K562 (cell line): ENCODE results near the gene DAB1.

ENCODE experiments used
- ARID4B ChIP-seq: sonication (generic); formaldehyde crosslinking; IDR thresholded peaks from 2 replicates; pipeline ENCODE4 v1.8.0; 2022; ENCODE audit warnings: mild to moderate bottlenecking, missing genetic modification reagents
- ATF1 ChIP-seq, 2 experiments: fragments of 450-650 bp in 1 of 2; IDR thresholded peaks; 2 replicates each; pipeline ENCODE4 v1.6.1; 2016; ENCODE audit warnings: missing compliant biosample characterization in 1 of 2, missing genetic modification characterization in 1 of 2
- BDP1 ChIP-seq: IDR thresholded peaks from 3 replicates; pipeline ENCODE4 v1.6.1; 2011; ENCODE audit not compliant: insufficient read length, insufficient read depth
- BRD9 ChIP-seq: fragments of 450-650 bp; IDR thresholded peaks from 2 replicates; pipeline ENCODE4 v1.6.1; 2018; ENCODE audit warnings: low read depth; ENCODE audit not compliant: partially characterized antibody
- CBX5 ChIP-seq: IDR thresholded peaks from 2 replicates; pipeline ENCODE4 v1.6.1; 2014; ENCODE audit warnings: low read depth, borderline replicate concordance
- COPS2 ChIP-seq: fragments of 450-650 bp; conservative IDR thresholded peaks from 2 replicates; pipeline ENCODE4 v1.6.1; 2016; ENCODE audit warnings: mild to moderate bottlenecking, moderate library complexity
- CREB1 ChIP-seq, 2 experiments: sonication (generic) in 1 of 2; formaldehyde crosslinking in 1 of 2; IDR thresholded peaks; 2 replicates each; pipeline versions ENCODE4 v1.6.1 to v1.8.0; 2012 to 2022; ENCODE audit warnings: inconsistent platforms in 1 of 2, mild to moderate bottlenecking in 1 of 2, missing genetic modification reagents in 1 of 2, moderate library complexity in 1 of 2
- CTCF ChIP-seq, 3 experiments: IDR thresholded peaks in 2 of 3; conservative IDR thresholded peaks in 1 of 3; 2 replicates each; pipeline ENCODE4 v1.5.1; 2011 to 2012; ENCODE audit warnings: low read length in 3 of 3, mild to moderate bottlenecking in 3 of 3, control low read depth in 2 of 3, improper control_type of control experiment in 1 of 3, inconsistent platforms in 1 of 3, low read depth in 1 of 3, mixed read lengths in 1 of 3, moderate library complexity in 1 of 3; ENCODE audit not compliant: insufficient read depth in 2 of 3
- KAT7 ChIP-seq: sonication (generic); formaldehyde crosslinking; IDR thresholded peaks from 2 replicates; pipeline ENCODE4 v1.8.0; 2022; ENCODE audit warnings: missing genetic modification reagents, mild to moderate bottlenecking, borderline replicate concordance
- MAFK ChIP-seq: IDR thresholded peaks from 2 replicates; pipeline ENCODE4 v1.6.1; 2011; ENCODE audit warnings: low read length, improper control_type of control experiment
- NFYB ChIP-seq: IDR thresholded peaks from 2 replicates; pipeline ENCODE4 v1.6.1; 2011; ENCODE audit warnings: mild to moderate bottlenecking, moderate library complexity; ENCODE audit not compliant: insufficient read length; ENCODE audit errors: extremely low read depth
- POLR3A ChIP-seq: IDR thresholded peaks from 2 replicates; pipeline ENCODE4 v1.6.1; 2011; ENCODE audit warnings: borderline replicate concordance, mild to moderate bottlenecking, moderate library complexity; ENCODE audit not compliant: insufficient read length, insufficient read depth; ENCODE audit errors: extremely low read depth
- USF2 ChIP-seq: sonication (generic); formaldehyde crosslinking; IDR thresholded peaks from 2 replicates; pipeline ENCODE4 v1.5.0; 2020; ENCODE audit warnings: missing genetic modification reagents
- ZFX ChIP-seq: sonication (generic); formaldehyde crosslinking; IDR thresholded peaks from 2 replicates; pipeline ENCODE4 v1.8.0; 2022; ENCODE audit warnings: mild to moderate bottlenecking, missing genetic modification reagents, moderate library complexity

GRCh38 chr1:57316861-57317260, 107.0 kb downstream of the DAB1 start:
- TF ChIP-seq KAT7 (CRISPR knock-in tag), result no peak
- no peak for TF ChIP-seq NFYB
- no peak for TF ChIP-seq CTCF (IDR thresholded peaks at IDR 0.05 in 2 of 3, conservative IDR thresholded peaks at IDR 0.05 in 1 of 3; ENCODE audit: insufficient read depth in 2 of 3, low read depth in 1 of 3, low read length in 3 of 3)
- TF ChIP-seq BRD9, result no peak
- TF ChIP-seq POLR3A, result no peak
- TF ChIP-seq USF2, result no peak
- no peak for TF ChIP-seq CBX5
- TF ChIP-seq MAFK, result no peak
- no peak for TF ChIP-seq CREB1 (IDR thresholded peaks at IDR 0.05)
- TF ChIP-seq CREB1 (CRISPR knock-in tag; IDR thresholded peaks at IDR 0.05), result no peak
- no peak for TF ChIP-seq ZFX
- no peak for TF ChIP-seq ARID4B (CRISPR knock-in tag)
- TF ChIP-seq COPS2, result no peak
- no peak for TF ChIP-seq BDP1
- TF ChIP-seq ATF1 (CRISPR knock-in tag; IDR thresholded peaks at IDR 0.05), result no peak
- TF ChIP-seq ATF1 (tag; IDR thresholded peaks at IDR 0.05), result no peak
